HPDE6-E6E7 (cell line): ENCODE results near the gene PHKB.
"Not testable (repeated sequence)": the region's sequence is repeated elsewhere in the genome, so short reads cannot be mapped to it uniquely, and the experiment has no call there.

ENCODE experiments used
- DNase-seq: peaks from one replicate; pipeline ENCODE4 v3.0.0; 2011; ENCODE audit warnings: missing footprints; ENCODE audit errors: extremely low spot score

PHKB gene

DNA sequence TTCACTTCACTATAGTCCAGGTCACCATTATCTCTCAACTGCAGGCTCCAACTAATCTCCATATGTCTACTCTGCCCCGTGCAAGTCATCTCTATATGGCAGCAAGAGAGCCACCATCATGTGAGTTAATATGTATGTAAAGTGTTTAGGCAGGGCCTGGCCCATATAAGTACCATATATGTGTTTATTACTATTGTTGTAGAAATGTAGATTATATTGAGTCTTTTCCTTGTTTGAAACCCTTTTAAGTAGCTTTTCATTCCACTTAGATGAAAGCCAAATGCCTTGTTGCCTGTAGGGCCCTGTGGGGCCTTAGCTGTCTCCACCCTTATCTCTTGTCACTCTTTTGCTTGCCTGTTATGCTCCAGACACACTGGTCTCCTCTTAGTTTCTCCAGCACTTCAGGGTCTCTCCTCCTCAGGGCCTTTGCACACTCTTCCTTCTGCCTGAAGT is 164.0 kb downstream of the PHKB start:
- no peak for DNase-seq

DNA sequence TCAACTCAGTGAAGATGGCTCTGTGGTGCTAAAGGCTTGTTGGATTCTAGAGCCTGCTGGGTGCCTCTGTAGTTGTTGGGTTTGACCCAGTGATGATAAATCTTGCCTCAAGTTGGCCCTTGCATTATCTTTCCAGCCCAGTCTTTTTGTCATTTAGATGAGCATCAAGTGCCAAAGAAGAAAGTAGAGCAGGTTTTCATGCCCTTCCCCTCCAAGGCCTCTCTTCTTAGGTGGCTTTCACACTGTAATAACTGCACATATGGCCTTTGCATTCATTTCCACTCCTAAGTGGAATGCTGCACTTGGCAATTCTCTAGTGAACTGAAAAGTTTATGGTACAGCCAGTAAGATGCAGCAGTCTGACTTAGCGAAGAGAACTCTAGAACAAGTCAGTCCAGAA is 165.1 kb downstream of the PHKB start:
- DNase-seq, result no peak

DNA sequence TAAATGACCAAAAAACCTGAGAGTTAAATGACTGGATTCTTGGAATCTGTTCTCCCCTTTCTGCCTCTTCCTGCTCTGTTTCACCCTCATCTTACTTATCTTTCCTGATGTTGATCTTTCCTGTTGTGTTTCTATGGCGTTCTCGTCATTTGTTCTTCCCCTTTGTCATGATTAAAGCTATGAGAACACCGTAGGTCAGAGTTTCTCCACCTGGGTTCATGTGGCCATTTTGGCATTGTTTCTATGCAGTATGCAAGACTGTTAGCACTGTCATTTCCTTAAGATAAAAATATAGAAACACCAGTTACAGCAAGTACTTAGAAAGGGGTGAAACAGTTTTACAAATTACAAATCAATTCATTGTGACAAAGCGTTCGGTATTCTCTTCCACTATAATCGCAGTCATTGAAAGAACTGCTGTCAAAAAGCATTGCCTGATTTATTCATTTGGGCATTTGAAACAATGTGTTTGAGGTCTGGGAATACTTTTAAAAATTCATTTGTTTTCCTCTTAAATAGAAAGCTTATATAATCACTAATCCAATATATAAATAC is 166.0 kb downstream of the PHKB start:
- no peak for DNase-seq

DNA sequence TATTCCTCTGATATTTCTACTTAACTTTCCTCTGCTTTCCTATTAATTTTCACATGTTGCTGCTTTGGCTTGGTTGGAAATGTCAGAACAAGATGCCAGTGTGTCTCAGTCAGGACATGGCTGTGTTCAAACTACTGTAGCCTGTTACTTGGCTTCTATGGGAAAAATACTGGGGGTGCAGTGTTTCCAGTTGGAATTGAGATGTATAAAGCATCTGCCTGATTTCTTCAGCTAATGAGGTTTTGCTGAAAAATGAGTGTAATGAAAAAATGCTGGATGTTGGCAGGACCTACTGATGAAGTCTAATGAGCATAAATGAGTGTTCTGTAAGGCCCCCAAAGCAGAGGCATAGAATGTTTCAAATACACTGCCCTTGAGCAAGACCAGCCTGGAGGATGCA is 166.6 kb downstream of the PHKB start:
- no peak for DNase-seq

DNA sequence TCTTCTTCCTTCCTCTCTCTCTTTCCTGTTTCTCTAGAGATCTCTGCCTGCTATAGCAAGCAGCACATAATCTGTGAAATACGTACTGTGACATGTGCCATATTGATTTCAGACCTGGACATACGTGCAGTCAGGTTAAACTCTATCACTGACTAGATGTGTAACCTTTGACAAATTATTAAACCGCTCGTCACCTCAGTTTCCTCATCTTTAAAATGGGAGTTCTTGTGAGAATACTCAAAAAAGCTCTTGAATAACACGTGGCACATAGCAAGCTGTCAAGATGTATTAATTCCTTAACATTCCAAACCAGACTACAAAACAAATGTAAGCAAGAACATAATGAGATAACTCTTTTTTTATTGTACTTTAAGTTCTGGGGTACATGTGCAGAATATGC is 170.0 kb downstream of the PHKB start:
- no peak for DNase-seq

DNA sequence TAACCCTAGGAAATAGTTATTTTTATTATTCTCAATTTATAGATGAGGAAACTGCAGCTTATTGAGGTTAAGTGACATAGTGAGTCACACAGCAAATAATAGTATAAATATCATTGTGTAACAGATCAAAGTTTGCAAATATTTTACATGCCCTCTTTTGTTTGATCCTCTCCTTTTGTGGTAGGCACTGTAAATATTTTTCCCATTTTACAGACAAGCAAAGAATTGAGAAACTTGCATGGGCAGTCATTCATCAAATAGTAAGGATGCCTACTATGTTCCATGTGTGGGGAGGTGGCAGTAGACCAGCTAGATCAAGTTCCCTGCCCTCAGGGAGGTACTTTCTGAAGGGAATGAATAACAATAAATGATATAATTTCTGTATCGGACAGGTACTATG is 173.0 kb downstream of the PHKB start:
- DNase-seq, result no peak

DNA sequence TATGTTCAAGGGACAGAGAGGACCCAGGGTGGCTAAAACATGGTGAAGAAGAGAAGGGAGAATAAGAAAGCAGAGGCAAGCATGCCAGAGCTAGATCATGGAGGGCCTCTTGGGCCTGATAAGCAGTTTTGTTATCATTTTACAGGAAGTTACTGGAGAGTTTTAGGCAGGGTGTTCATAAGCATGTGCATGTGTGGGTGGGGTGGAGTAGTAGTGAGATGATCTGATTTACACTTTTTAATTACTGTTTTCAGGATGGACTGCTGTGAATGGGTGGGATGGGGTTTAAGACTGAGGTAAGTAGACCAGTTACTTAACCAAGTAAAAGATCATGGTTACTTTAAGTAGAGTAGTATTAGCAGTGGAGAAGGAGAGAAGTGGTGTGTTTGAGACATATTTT is 173.6 kb downstream of the PHKB start:
- DNase-seq, result no peak

DNA sequence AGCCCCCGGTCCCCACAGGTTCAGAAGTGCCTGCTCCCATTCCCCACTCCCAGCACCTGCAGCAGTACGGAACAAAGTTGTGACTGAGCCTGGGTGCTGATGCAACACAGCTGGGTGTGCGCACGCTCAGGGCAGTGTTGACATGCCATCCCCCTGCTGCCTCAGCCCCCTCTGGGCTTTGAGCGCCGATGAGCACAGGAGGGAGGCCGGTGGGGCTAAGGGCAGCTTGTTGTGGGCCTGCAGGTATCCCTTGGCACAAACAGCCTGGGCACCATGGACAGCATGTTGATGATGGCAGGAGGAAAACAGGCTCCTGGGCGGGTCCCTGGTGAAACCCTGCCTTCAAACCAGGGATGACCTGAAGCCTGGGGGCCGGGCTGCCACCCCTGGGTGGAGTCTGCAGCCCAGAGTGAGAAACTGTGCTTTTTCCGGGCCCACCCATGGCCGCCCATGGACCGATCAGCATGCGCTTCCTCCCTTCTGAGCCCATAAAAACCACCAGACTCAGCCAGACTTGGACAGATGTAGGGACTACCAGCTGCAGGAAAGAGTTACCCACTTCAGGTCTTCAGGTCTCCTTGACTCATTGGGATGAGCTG is 175.5 kb downstream of the PHKB start:
- DNase-seq, result no peak

DNA sequence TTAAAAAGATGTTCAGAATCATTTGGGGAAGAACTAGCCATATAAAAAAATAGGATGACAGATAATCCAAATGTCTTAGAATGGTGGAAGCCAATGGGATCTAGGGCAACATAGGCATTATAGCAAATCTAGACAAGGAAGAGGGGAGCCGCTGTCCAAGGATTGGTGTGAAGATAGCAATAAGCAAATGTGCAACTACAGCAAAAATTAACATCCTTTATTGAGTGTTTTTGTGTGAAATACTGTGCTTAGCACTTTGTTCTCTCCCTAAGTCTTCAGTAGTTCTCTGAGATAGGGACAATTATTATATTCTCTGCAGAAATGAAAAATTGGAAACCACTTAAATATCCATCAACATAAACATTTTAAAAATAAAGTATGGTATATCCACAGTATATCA is 177.0 kb downstream of the PHKB start:
- DNase-seq, result no peak

DNA sequence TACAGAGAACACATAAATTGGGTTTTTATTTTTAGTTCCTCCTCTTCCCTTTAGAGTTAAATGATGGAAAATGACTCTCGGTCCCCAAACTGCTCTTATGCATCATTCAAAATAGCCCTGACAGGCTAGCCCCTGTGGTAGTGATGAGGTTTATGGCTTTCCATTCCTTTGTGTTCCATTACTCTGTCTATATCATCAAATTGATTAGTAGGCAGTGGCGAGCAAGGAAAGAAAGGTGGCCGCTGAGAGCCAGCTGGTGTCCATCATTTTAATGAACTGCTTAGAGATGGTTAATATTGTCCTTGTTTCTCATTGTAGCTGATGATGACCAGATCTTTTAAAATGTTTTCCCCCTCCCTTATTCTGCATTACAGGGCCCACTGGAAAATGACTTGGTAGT is 179.5 kb downstream of the PHKB start:
- no peak for DNase-seq

DNA sequence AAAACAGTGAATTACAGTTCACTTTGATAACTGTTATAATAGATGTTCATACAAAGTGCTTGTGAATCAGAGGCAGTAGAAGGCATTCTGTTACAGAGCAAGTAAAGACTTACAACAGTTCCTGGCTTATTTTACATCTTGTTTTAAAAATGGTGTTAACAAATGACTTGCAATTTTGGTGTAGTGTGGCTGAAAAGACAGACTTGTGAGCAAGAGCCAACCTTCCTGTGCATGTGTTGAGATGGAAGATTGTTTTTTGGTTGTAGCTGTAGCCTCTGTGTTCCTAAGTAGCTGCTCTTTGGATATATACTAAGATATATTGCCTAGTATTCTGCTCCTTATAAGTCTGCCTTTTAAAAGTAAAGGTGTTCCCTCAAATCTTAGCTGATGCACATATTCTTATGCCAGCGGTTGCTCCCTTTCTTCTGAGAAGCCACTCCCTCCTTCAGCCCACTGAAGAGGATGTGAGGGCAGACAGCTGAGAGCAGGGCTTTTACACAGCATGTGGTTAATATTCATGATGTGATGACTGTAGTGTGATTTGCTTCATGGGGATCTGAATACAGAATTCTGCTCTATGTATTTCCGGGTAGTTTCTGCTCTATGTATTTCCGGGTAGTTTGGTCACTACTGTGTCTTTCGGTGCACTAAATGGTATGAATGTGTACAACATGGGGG is 182.3 kb downstream of the PHKB start:
- DNase-seq, result no peak

DNA sequence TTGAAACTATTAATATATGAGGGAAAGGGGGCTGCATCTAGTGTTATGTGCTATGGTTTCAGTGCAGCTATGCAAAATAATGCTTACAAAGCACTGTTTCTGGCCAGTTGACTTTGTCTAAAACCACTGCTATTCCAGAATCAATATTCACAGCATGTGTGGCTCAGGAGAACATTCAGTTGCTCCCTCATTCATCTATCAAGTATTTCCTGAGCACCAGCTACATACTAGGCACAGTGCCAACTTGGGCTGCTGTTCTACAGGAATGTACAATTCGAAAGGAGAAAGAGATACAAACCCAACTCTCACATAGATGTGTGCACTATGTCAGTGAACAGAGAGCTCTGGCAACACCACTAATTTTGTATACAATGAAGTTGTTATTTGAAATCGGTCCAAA is 183.0 kb downstream of the PHKB start:
- no peak for DNase-seq

DNA sequence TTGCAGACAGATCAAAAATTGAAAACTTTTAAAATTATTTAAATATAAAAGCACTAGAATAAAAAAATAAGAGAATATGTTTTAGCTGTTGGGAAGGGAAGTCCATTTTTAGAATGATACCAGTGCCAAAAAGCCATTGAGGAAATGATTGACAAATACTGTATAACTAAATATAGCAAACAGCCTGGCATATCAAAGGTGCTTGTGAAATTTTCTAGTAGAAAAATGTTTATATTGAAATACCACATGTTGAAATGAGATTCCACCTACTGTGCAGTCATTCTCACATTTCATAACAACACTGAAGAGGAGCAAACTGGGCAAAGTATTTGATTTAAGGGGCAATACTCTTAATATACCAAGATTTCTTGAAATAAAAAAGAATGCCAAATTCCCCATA is 183.5 kb downstream of the PHKB start:
- DNase-seq, result no peak

DNA sequence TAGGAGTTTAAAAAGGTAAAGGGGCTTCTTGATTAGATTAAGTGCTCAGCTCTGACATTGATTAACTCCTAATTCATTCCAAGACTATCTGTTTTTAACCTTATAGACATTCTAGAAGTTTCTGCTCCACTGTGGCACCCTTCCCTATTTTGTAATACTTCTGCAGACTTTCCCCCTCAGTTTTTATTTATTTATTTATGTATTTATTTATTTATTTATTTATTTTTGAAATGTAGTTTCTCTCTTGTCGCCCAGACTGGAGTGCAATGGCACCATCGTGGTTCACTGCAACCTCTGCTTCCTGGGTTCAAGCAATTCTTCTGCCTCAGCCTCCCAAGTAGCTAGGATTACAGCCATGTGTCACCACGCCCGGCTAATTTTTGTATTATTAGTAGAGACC is 185.8 kb downstream of the PHKB start:
- DNase-seq, result no peak

DNA sequence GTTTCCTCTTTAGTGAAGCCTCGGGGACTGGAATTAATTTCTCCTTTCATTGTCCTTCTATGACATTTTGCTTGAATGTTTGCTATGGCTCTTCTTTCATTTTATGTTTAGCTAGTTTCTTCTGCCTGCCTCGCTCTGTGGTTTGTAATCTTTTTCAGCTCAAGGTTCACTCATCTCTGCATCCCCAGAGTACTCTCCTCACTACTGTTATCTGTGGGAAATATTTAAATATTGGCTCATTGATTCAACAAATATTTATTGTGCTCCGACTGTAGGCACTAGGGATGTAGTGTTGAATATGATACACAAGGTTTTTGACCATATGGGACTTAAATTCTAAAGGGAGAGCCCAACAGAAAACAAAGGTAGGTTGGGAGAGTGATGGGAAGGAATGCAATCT is 195.9 kb downstream of the PHKB start:
- DNase-seq, result no peak

DNA sequence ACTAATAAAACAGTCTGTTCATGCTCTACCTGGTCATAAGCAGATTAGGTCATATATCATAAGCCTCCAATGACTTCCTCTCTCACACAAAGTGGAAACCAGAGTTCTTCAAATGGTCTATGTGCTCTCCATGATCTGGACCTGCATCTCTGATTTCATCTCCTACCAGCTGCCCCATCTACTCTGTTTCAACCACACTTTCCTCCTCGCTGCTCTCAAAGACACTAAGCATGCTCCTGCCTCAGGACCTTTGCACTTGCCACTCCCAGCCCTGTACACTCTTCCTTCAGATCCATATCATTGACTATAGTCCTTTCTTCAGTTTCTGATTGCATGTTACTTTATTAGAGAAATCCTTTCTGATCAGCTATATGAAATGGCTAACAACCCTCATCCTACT is 196.8 kb downstream of the PHKB start:
- no peak for DNase-seq

DNA sequence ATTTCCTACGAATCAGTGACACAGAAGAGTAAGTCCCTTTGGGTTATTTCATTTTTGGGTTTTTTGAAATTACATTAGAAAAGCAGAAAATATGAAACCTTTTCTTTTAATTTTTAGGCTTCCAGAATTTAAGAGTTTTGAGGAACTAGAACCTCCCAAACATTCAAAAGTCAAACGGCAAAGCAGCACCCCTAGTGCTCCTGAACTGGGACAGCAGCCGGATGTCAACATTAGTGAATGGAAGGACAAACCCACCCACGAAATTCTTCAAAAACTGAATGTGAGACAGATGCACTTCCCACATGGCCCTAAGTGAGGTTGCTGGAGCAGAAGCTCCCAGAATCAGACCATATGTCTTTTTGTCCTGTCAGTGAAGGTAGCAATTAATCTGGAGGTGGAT is 199.4 kb downstream of the PHKB start:
- no peak for DNase-seq

DNA sequence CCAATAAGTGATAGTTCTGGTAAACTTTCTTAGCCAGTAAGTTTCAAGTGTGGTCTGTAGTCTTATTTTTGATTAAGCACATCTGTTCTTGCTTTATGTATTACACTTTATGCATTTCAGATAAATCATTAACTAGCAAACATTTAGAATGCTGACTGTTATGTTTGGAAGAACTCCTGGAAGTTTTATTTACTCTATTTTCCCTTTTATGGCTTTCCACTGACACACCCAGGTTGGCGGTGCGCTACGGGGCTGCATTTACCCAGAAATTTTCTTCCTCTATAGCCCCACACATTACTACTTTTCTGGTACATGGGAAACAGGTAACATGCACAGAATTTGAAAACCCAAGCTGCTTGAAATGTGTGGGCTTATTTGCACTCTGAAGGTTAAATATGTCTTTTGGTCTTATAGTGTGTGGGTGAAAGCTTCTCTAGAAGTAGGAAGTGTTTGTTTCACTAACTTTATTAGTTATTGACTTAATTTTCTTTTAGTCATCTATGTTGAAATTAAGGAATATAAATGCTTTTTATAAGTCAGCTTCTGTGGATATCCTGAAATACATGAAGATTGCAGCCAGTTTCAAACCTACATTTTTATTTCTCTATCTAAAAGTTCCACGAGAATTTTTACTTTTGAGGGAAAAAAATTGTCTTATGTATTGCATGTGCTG is 203.7 kb downstream of the PHKB start:
- no peak for DNase-seq

DNA sequence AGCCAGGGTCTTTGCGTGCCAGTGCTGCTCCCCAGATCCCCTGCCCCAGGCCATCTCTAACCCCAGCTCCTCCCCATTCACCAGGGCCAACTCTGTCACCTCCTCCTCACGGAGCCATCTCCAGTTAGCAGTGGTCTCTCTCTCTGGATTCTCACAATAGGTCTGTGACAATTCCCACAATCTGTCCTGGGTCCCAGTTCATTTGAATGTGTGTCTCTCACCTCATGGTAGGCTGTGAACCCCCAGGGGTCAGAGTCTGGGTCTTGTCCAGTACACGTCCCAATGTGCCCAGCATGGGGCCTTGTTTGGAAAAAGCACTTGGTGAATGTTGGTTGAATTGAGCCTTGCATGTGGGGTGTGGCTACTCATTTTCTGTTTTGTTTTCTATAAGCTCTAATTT is 205.3 kb downstream of the PHKB start:
- DNase-seq, result no peak

DNA sequence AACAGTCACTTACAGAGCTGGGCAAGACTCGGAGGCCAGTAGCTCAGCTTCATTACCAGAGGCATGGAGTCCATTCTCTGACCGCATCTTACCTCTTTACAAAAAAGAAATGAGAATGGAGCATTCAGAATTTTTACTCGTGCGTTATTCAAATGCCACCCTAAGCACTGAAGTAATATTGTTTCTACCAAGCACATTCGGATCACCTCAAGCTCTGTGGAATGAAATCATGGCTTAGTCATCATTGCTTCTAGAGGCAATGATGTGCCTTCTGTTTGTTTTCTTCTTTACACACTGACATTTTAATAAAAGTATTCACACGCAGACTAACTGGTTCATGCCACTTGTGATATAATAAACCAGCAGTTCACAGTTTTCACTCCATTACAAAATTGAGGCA is 206.8 kb downstream of the PHKB start:
- DNase-seq, result no peak

DNA sequence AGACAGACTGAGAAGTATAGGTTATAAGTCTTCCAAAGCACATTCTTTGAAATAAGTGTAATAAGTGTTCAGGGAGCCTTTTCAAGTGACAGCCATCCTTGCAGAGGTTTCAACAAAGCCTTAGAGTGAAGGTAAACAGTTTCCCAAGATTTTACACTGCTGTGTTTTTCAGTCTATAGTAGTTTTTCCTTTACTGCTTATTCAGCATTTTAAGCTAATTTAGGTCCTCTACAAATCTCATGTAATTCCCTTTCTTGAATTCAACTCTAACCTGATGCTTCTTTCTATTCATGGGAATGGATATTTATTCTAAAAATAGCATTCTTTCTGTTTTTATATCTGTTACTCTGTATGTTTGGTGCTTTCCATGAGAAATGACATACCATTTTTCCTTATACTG is 211.3 kb downstream of the PHKB start:
- DNase-seq, result no peak

DNA sequence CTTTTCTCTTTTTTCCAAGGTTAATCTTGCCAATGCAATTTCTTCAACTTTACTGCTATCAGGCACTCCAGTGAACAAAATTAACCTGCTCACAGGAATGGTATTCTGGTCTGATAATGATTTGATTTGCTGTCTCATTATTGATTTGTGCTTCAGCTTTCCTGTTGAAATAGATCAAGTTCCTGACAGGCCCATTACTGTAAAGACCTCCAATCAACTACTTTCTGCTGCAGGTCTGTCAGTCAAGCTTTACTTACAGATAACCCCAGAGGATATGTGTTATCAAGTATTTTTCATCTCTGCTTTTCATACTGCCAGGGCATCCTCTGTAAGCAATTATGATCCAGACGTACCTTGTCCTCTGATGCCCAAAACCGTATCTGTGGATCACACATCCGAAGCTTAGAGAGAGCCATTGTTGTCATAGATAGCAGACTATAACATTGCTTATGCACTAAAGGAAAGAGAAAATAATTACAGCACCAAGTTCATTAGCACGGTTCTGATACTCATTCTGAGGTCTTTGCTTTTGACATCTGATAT is 215.6 kb downstream of the PHKB start:
- no peak for DNase-seq

DNA sequence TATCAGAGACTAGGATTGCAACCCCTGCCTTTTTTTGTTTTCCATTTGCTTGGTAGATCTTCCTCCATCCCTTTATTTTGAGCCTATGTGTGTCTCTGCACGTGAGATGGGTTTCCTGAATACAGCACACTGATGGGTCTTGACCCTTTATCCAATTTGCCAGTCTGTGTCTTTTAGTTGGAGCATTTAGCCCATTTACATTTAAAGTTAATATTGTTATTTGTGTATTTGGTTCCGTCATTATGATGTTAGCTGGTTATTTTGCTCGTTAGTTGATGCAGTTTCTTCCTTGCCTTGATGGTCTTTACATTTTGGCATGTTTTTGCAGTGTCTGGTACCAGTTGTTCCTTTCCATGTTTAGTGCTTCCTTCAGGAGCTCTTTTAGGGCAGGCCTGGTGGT is 220.4 kb downstream of the PHKB start:
- not testable (repeated sequence) for DNase-seq
